ENCODE measurements around the gene RPL29. TPM values are rescaled to one million over a fixed set of nuclear protein-coding genes. Genes with fewer than 3 reads are reported as not detected.
A peak's percentile ranks its signal among the peaks of the same experiment; 100 is the strongest.

Gene RPL29
- total RNA-seq, 4 donors from 2014 or later, result 1,191 to 2,826 (median 1,725) TPM

GRCh38 chr3:51978143-51978502, 17.6 kb downstream of the RPL29 start:
- WGBS, 2 donors, result 92% methylated on average over 1 of the region's 4 CpGs; no CpG with 5 or more reads in 1 of the 2 donors
- no peak for DNase-seq

GRCh38 chr3:51977446-51978142, 18.1 kb downstream of the RPL29 start:
- H3K36me3 ChIP-seq, result no peaks in the 10 kb centered on the region
- H3K9me3 ChIP-seq, result no peaks in the 10 kb centered on the region
- H3K27ac ChIP-seq, result peak overlapping the region; percentile 13 to 96 (median 76)
- H3K4me3 ChIP-seq, result no peak overlapping the region
- H3K4me1 ChIP-seq, result peaks cover 26 to 71% (median 39%) of the 10 kb centered on the region in 3 donors
- intact Hi-C loops (cut with DNase I), result no loop called here
- no peak for TF ChIP-seq POLR2A (IDR thresholded peaks at IDR 0.05)
- no peak for DNase-seq
- 40 to 60% methylated on average over 1 to 6 of the region's 9 CpGs for WGBS, 2 donors
- no peaks in the 10 kb centered on the region for H3K27me3 ChIP-seq

More at GRCh38 chr3:51978143-51978502, 17.6 kb downstream of the RPL29 start:
- Histone ChIP-seq H3K27me3 (no peaks in the 10 kb centered on the region), H3K27ac (peak overlapping the region in 3 of 4 donors; percentile 11 to 96 (median 95)), H3K4me1 (peaks cover 31 to 71% (median 35%) of the 10 kb centered on the region in 3 donors), H3K9me3 (no peaks in the 10 kb centered on the region), H3K36me3 (no peaks in the 10 kb centered on the region), H3K4me3 (no peak overlapping the region)
- intact Hi-C loops (cut with DNase I), result no loop called here
- TF ChIP-seq POLR2A (IDR thresholded peaks at IDR 0.05), result no peak
- TF ChIP-seq CTCF (IDR thresholded peaks at IDR 0.05), result no peak

- DNase-seq, result no peak
- 50 to 56% methylated on average over 15 to 22 of the region's 46 CpGs for WGBS, 2 donors
- H3K4me3 ChIP-seq, result peak overlapping the region in 3 of 4 donors; percentile 58 to 85 (median 78)
- no peaks in the 10 kb centered on the region for H3K36me3 ChIP-seq
- H3K9me3 ChIP-seq, result no peaks in the 10 kb centered on the region
- peaks cover 22 to 68% (median 32%) of the 10 kb centered on the region in 3 donors for H3K4me1 ChIP-seq
- intact Hi-C loops (cut with DNase I), result no loop called here
- TF ChIP-seq POLR2A (IDR thresholded peaks at IDR 0.05) (no peak), CTCF (IDR thresholded peaks at IDR 0.05) (no peak)
- H3K27me3 ChIP-seq, result no peaks in the 10 kb centered on the region
- H3K27ac ChIP-seq, result peak overlapping the region; percentile 33 to 96 (median 76)
Measured at GRCh38 chr3:51975852-51976549, 19.7 kb downstream of the RPL29 start.

GRCh38 chr3:51974963-51975851, 20.5 kb downstream of the RPL29 start, which contains the start of gene ABHD14A:
Gene ABHD14A (plus strand): TSS chr3:51975064. CDS start chr3:51975136, 72 bp downstream.
- Histone ChIP-seq H3K27me3 (no peaks in the 10 kb centered on the region), H3K27ac (peak within 1 kb of the TSS; percentile 86 to 96 (median 94)), H3K9me3 (no peaks in the 10 kb centered on the region), H3K4me3 (peak within 1 kb of the TSS; percentile 58 to 85 (median 70)), H3K4me1 (peaks cover 22 to 75% (median 32%) of the 10 kb centered on the region in 3 donors), H3K36me3 (no peaks in the 10 kb centered on the region)
- TF ChIP-seq POLR2A (IDR thresholded peaks at IDR 0.05), result peak in 2 of 4 donors; percentile 63 to 74
- TF ChIP-seq CTCF (IDR thresholded peaks at IDR 0.05), result peak in 2 of 6 experiments; percentile 5 to 22
- intact Hi-C loops (cut with DNase I), result no loop called here
- no peak for DNase-seq
- WGBS, 2 donors, result 0% methylated on average over 3 to 29 of the region's 63 CpGs

GRCh38 chr3:51974277-51974962, 21.3 kb downstream of the RPL29 start:
- Histone ChIP-seq H3K4me1 (peaks cover 22 to 83% (median 32%) of the 10 kb centered on the region in 3 donors), H3K27ac (peak overlapping the region; percentile 86 to 96 (median 94)), H3K36me3 (no peaks in the 10 kb centered on the region), H3K4me3 (peak overlapping the region; percentile 58 to 85 (median 70)), H3K9me3 (no peaks in the 10 kb centered on the region), H3K27me3 (no peaks in the 10 kb centered on the region)
- intact Hi-C loops (cut with DNase I), result no loop called here
- no peak for DNase-seq
- WGBS, 2 donors, result 11 to 12% methylated on average over 5 to 22 of the region's 30 CpGs
- TF ChIP-seq POLR2A (IDR thresholded peaks at IDR 0.05), result no peak
- TF ChIP-seq CTCF (IDR thresholded peaks at IDR 0.05), result peak in 1 of 6 experiments; percentile 21

Data from esophagus squamous epithelium (tissue), 5 donors.